Immature natural killer cell (primary cell): ENCODE measurements around the gene FAAP100. TPM values are rescaled to one million over a fixed set of nuclear protein-coding genes. Genes with fewer than 3 reads are reported as not detected.

Experiments
- DNase-seq, 3 donors: peaks; one replicate each; pipeline ENCODE4 v3.0.0; 2022; ENCODE audit warnings: mixed read lengths in 1 of 3
- H3K27ac Mint-ChIP-seq, 6 donors: one replicate each; pipeline ENCODE4 v1.8.0; 2020; ENCODE audit warnings: mixed read lengths in 6 of 6, mild to moderate bottlenecking in 5 of 6, inconsistent platforms in 4 of 6, moderate library complexity in 3 of 6
- H3K27me3 Mint-ChIP-seq, 3 donors: one replicate each; pipeline ENCODE4 v1.8.0; 2020 to 2021; ENCODE audit warnings: low read depth in 3 of 3, mild to moderate bottlenecking in 3 of 3, mixed read lengths in 3 of 3, moderate library complexity in 3 of 3, inconsistent platforms in 1 of 3
- H3K36me3 Mint-ChIP-seq, 3 donors: one replicate each; pipeline ENCODE4 v1.8.0; 2020; ENCODE audit warnings: mixed read lengths in 3 of 3, inconsistent platforms in 2 of 3, mild to moderate bottlenecking in 2 of 3
- H3K4me1 Mint-ChIP-seq, 2 donors: one replicate each; pipeline ENCODE4 v1.8.0; 2020; ENCODE audit warnings: inconsistent platforms in 2 of 2, mild to moderate bottlenecking in 2 of 2, mixed read lengths in 2 of 2, moderate library complexity in 1 of 2
- H3K4me3 Mint-ChIP-seq, 5 donors: one replicate each; pipeline ENCODE4 v1.8.0; 2020; ENCODE audit warnings: mild to moderate bottlenecking in 5 of 5, mixed read lengths in 5 of 5, inconsistent platforms in 3 of 5, moderate library complexity in 3 of 5
- H3K9me3 Mint-ChIP-seq, 6 donors: one replicate each; pipeline ENCODE4 v1.8.0; 2020; ENCODE audit warnings: mild to moderate bottlenecking in 6 of 6, mixed read lengths in 6 of 6, inconsistent platforms in 4 of 6, moderate library complexity in 3 of 6
- polyA plus RNA-seq, 3 donors: library from polyadenylated mRNA; unstranded; fragments of 300-500 nt; fragmentation: Illumina TruSeq; gene quantifications; one replicate each; pipeline ENCODE4 v1.2.3, GENCODE V29; 2021

The FAAP100 gene
- polyA plus RNA-seq, 3 donors from 2014 or later, result 11.4 to 25.0 (median 14.5) TPM

GRCh38 chr17:81556863-81557262, 4.7 kb upstream of the FAAP100 start:
- no peak overlapping the region for H3K27ac Mint-ChIP-seq
- H3K4me1 Mint-ChIP-seq, result peaks cover 17 to 20% of the 10 kb centered on the region in 2 donors
- H3K36me3 Mint-ChIP-seq, result peaks cover 4 to 14% (median 7%) of the 10 kb centered on the region in 3 donors

GRCh38 chr17:81556175-81556691, 4.1 kb upstream of the FAAP100 start:
- H3K27me3 Mint-ChIP-seq, result peaks cover 3 to 13% (median 3%) of the 10 kb centered on the region in 3 donors
- no peak for DNase-seq
- H3K36me3 Mint-ChIP-seq, result peaks cover 4 to 11% (median 6%) of the 10 kb centered on the region in 3 donors
- no peak overlapping the region for H3K4me3 Mint-ChIP-seq
- H3K4me1 Mint-ChIP-seq, result peaks cover 21 to 24% of the 10 kb centered on the region in 2 donors
- no peaks in the 10 kb centered on the region for H3K9me3 Mint-ChIP-seq
- H3K27ac Mint-ChIP-seq, result peak overlapping the region in 1 of 6 donors; percentile 35

More at GRCh38 chr17:81556863-81557262, 4.7 kb upstream of the FAAP100 start:
- no peak for DNase-seq
- Mint-ChIP-seq H3K4me3 (no peak overlapping the region), H3K9me3 (no peaks in the 10 kb centered on the region), H3K27me3 (peaks cover 2 to 10% (median 3%) of the 10 kb centered on the region in 3 donors)

GRCh38 chr17:81553616-81554181, 1.5 kb upstream of the FAAP100 start:
- Mint-ChIP-seq H3K36me3 (peaks cover 0 to 11% (median 4%) of the 10 kb centered on the region in 3 donors), H3K27me3 (peaks cover 5 to 18% (median 7%) of the 10 kb centered on the region in 3 donors), H3K9me3 (no peaks in the 10 kb centered on the region), H3K27ac (peak overlapping the region; percentile 83 to 90 (median 86)), H3K4me3 (peak overlapping the region; percentile 88 to 93 (median 89)), H3K4me1 (peaks cover 33 to 36% of the 10 kb centered on the region in 2 donors)
- no peak for DNase-seq

- peaks cover 33 to 36% of the 10 kb centered on the region in 2 donors for H3K4me1 Mint-ChIP-seq
Measured at GRCh38 chr17:81553018-81553615, 964 bp upstream of the FAAP100 start.

GRCh38 chr17:81551458-81552243, 502 bp downstream of the FAAP100 start:
- H3K27ac Mint-ChIP-seq, result peak overlapping the region; percentile 23 to 73 (median 50)
- DNase-seq, result no peak
- H3K27me3 Mint-ChIP-seq, result peaks cover 5 to 18% (median 7%) of the 10 kb centered on the region in 3 donors

More at GRCh38 chr17:81553018-81553615, 964 bp upstream of the FAAP100 start:
- peaks cover 0 to 11% (median 4%) of the 10 kb centered on the region in 3 donors for H3K36me3 Mint-ChIP-seq
- H3K27ac Mint-ChIP-seq, result peak overlapping the region; percentile 83 to 90 (median 86)
- H3K27me3 Mint-ChIP-seq, result peaks cover 5 to 18% (median 7%) of the 10 kb centered on the region in 3 donors
- H3K4me3 Mint-ChIP-seq, result peak overlapping the region; percentile 88 to 93 (median 89)
- DNase-seq, result peak; percentile 71 to 75 (median 73)
- no peaks in the 10 kb centered on the region for H3K9me3 Mint-ChIP-seq

GRCh38 chr17:81550830-81551457, 1.2 kb downstream of the FAAP100 start:
- DNase-seq, result no peak
- Mint-ChIP-seq H3K9me3 (no peaks in the 10 kb centered on the region), H3K27me3 (peaks cover 5 to 18% (median 7%) of the 10 kb centered on the region in 3 donors), H3K27ac (peak overlapping the region in 4 of 6 donors; percentile 23 to 73 (median 49)), H3K4me3 (peak overlapping the region; percentile 81 to 86 (median 82)), H3K36me3 (peaks cover 0 to 7% (median 0%) of the 10 kb centered on the region in 3 donors), H3K4me1 (peaks cover 33 to 35% of the 10 kb centered on the region in 2 donors)

More at GRCh38 chr17:81551458-81552243, 502 bp downstream of the FAAP100 start:
- Mint-ChIP-seq H3K4me1 (peaks cover 33 to 36% of the 10 kb centered on the region in 2 donors), H3K4me3 (peak overlapping the region; percentile 81 to 93 (median 82)), H3K9me3 (no peaks in the 10 kb centered on the region), H3K36me3 (peaks cover 0 to 7% (median 0%) of the 10 kb centered on the region in 3 donors)

GRCh38 chr17:81550285-81550684, 1.9 kb downstream of the FAAP100 start:
- H3K4me1 Mint-ChIP-seq, result peaks cover 33 to 34% of the 10 kb centered on the region in 2 donors
- H3K4me3 Mint-ChIP-seq, result peak overlapping the region; percentile 62 to 86 (median 81)
- peaks cover 0 to 7% (median 0%) of the 10 kb centered on the region in 3 donors for H3K36me3 Mint-ChIP-seq
- DNase-seq, result no peak
- peaks cover 5 to 18% (median 7%) of the 10 kb centered on the region in 3 donors for H3K27me3 Mint-ChIP-seq
- no peaks in the 10 kb centered on the region for H3K9me3 Mint-ChIP-seq
- H3K27ac Mint-ChIP-seq, result no peak overlapping the region

- peak overlapping the region in 2 of 6 donors; percentile 5 to 74 for H3K27ac Mint-ChIP-seq
- no peak for DNase-seq
- H3K27me3 Mint-ChIP-seq, result peaks cover 5 to 18% (median 6%) of the 10 kb centered on the region in 3 donors
- H3K4me3 Mint-ChIP-seq, result peak overlapping the region; percentile 45 to 86 (median 81)
- H3K4me1 Mint-ChIP-seq, result peaks cover 33 to 34% of the 10 kb centered on the region in 2 donors
- H3K36me3 Mint-ChIP-seq, result peaks cover 0 to 7% (median 0%) of the 10 kb centered on the region in 3 donors
- no peaks in the 10 kb centered on the region for H3K9me3 Mint-ChIP-seq
Measured at GRCh38 chr17:81549826-81550225, 2.3 kb downstream of the FAAP100 start.

GRCh38 chr17:81549031-81549557, 3.1 kb downstream of the FAAP100 start:
- Mint-ChIP-seq H3K27ac (no peak overlapping the region), H3K27me3 (peaks cover 6 to 18% (median 6%) of the 10 kb centered on the region in 3 donors), H3K36me3 (peaks cover 0 to 7% (median 0%) of the 10 kb centered on the region in 3 donors), H3K9me3 (no peaks in the 10 kb centered on the region), H3K4me3 (peak overlapping the region in 3 of 5 donors; percentile 27 to 86 (median 54)), H3K4me1 (peaks cover 29 to 30% of the 10 kb centered on the region in 2 donors)
- no peak for DNase-seq

- Mint-ChIP-seq H3K27ac (no peak overlapping the region), H3K4me1 (peaks cover 16% of the 10 kb centered on the region in 2 donors), H3K36me3 (peaks cover 0 to 12% (median 0%) of the 10 kb centered on the region in 3 donors), H3K4me3 (no peak overlapping the region), H3K9me3 (no peaks in the 10 kb centered on the region), H3K27me3 (peaks cover 3 to 9% (median 6%) of the 10 kb centered on the region in 3 donors)
- DNase-seq, result no peak
Measured at GRCh38 chr17:81547614-81547982, 4.6 kb downstream of the FAAP100 start.

GRCh38 chr17:81546906-81547613, 5.1 kb downstream of the FAAP100 start:
- Mint-ChIP-seq H3K4me3 (no peak overlapping the region), H3K27ac (no peak overlapping the region), H3K27me3 (peaks cover 3 to 9% (median 6%) of the 10 kb centered on the region in 3 donors), H3K9me3 (no peaks in the 10 kb centered on the region), H3K4me1 (peaks cover 16% of the 10 kb centered on the region in 2 donors), H3K36me3 (peaks cover 0 to 12% (median 0%) of the 10 kb centered on the region in 3 donors)
- no peak for DNase-seq
